ENCODE data around the gene CFD.
"Not testable (repeated sequence)": the region's sequence is repeated elsewhere in the genome, so short reads cannot be mapped to it uniquely, and the experiment has no call there.

The CFD gene

DNA sequence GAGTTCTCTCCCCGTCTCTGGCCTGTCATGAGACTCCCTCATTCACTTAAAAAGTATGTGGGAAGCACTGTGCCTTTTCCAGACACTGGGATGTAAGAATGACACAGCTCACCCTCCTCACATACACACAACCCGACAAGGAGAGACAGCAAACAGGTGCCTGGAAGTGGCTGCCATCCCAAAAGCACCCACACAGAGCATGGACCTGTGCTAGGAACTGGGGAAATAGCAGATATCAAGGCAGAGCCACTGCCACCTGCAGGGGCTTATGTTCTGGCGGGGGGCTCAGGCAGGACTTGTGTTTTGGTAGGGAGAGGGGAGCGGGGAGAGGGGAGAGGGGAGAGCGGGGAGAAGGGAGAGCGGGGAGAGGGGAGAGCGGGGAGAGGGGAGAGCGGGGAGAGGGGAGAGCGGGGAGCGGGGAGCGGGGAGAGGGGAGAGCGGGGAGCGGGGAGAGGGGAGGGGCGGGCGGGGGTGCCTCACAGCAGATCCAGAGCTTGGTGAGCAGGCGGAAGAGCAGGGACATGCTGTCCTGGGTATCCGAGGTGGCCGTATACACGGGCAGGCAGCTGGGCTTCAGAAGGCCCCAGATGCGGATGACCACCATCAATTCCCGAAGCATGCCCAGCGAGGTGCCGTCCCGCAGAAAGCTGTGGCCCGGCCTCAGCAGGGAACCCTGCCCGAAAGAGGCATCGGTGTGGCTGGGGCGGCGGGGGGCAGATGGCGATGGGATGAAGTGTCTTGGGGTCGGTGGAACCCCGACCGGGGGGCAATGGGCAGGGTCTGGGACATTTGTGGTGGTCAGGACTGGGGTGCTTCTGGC lies 12.2 kb downstream of the CFD start:
- no peak for DNase-seq (ENCODE audit: low spot score)

DNA sequence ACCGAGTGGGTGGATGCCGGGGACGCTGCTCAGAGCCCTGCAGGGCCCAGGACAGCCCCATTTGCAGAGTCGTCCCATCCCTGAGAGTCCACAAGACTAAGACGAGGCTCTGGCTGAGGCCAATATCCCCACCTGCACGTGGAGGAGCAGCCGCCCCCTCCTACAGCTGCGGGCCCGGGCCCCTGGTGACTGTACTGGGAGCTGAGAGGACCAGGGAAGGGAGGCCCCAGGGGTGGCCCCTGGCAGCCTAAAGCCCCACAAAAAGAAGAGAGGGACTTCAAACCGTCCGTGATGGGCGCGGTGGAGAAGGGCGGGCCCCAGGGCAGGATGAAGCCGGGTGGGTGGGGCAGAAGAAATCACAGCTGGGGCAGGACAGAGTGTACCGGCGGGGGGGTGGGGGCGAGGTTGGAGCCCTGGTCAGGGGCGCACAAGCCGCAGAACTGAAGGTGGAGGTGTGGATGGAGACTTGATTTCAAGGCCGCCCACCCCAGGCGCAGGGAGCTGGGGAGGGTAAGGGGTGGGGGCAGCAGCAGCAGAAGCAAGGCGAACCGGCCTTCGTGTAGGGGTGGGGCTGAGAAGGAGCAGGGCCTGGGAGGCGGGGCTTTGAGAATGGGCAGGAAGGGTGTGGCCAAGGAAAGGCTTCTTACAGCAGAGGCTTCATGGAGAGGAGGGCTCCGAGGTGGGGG lies 12.9 kb downstream of the CFD start:
- DNase-seq (ENCODE audit: low spot score): no peak

DNA sequence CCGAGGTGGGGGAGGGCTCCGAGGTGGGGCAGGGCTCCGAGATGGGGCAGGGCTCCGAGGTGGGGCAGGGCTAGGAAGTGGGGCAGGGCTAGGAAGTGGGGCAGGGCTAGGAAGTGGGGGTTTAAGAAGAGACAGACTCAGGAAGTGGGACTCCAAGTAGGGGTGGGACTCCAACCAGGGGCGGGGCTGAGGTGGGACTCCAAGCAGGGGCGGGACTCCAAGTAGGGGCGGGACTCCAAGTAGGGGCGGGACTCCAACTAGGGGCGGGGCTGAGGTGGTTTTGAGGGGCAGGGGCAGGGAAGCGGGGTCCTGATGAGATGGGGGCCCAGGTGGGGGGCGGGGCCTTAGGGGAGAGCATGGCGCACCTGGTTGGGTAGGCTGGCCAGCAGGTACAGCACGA lies 13.6 kb downstream of the CFD start:
- DNase-seq (ENCODE audit: low spot score): no peak

DNA sequence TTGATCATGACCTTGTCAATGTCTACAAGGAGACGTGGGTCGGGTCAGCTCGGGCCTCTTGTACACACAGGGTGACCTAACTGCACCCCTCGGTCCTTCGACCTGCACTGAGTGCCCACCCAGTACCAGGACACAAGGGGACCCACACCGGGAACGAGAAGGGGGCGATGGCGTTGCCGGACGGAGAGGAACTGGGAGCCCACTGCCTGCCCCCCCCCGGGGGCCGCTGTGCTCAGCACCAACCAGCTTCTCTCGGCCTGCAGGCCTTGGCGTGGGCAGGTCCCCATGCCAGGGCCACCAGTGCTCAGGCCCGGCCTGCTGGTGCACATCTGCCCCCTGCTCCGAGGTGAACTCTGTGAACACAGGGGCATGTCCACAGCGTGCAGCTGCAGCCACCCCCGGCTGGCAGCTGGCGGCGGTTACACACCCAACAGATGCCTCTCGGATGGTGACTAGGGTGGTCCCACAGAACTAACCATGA lies 14.1 kb downstream of the CFD start:
- no peak for DNase-seq (ENCODE audit: low spot score)

DNA sequence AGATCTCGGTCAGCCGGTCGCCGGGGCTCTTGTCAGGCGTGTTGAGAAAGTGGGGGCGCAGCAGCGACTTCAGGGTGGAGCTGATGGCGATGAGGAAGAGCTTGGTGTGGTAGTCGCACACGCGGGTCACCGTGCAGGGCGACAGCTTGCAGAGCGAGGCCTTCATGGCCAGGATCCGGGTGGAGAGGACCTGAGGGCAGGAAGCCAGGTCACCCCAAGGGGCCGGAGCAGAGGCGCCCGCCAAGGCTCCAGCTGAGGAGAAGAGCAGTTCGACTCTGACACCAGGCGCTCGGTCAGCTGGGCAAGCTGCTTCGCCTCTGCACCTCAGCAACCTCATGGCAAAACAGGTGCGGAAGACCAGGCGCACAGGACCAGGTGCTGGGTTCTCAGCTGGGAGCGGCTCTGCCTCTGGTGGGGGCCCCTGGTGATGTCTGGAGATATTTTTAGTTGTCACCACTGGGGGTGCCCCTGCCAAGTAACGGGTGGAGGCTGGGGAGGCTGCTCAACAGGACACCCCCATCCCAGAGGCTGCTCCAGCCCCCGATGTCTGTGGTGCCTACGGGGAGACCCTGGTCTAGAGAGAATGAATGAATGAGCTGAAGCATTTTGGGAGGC lies 15.9 kb downstream of the CFD start:
- no peak for DNase-seq (ENCODE audit: low spot score)

DNA sequence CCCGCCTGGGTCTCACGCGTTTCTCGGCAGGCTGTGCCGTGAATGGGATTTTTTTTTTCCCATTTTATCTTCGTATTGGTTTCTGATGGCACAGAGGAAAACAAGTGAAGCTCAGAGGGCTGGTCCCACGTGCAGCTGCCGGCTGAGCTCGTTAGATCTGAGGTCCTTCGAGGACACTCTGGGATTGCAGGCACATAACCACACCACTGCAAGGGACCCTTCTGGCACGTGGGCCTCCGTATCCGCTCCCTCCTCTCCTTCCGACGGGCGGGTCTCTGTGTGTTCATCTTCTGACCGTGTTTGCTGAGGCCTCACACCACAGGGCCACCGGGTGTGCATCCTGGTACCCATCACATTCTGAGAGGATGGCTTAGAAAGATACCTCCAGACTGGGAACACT lies 16.6 kb downstream of the CFD start:
- DNase-seq (ENCODE audit: low spot score): no peak

DNA sequence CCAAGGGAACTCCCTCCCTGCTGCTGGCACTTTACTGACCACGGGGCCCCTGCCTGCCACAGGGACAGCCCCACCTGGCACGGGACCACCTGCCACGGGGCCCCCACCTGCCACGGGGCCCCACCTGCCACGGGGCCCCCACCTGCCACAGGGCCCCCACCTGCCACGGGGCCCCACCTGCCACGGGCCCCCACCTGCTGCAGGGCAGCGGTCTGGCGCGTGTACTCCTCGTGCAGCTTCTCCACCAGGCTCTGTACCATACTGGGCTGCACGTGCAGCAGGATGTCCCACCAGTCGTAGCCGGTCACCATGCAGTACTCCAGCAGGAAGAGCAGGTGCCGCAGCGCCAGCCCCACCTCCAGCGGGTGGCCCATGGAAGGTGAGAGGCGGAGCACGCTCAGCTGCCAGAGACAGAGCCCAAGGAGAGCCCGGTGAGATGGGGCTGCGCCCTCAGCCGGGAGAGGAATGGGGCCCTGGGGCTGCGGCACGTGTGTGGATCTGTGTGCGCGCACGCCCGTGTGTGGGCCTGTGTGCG lies 17.4 kb downstream of the CFD start:
- DNase-seq (ENCODE audit: low spot score): no peak

DNA sequence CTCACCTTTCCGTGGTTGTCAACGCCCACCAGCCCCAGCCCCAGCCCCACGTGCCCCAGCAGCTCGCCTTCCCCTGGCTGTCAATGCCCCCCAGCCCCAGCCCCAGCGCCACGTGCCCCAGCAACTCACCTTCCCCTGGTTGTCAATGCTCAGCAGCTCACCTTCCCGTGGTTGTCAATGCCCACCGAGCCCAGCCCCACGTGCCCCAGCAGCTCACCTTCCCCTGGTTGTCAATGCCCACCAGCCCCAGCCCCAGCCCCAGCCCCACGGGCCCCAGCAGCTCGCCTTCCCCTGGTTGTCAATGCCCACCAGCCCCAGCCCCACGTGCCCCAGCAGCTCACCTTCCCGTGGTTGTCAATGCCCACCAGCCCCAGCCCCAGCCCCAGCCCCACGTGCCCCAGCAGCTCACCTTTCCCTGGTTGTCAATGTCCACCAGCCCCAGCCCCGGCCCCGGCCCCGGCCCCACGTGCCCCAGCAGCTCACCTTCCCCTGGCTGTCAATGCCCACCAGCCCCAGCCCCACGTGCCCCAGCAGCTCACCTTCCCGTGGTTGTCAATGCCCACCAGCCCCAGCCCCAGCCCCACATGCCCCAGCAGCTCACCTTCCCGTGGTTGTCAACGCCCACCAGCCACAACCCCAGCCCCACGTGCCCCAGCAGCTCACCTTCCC lies 18.7 kb downstream of the CFD start:
- not testable (repeated sequence) for DNase-seq (ENCODE audit: low spot score)

DNA sequence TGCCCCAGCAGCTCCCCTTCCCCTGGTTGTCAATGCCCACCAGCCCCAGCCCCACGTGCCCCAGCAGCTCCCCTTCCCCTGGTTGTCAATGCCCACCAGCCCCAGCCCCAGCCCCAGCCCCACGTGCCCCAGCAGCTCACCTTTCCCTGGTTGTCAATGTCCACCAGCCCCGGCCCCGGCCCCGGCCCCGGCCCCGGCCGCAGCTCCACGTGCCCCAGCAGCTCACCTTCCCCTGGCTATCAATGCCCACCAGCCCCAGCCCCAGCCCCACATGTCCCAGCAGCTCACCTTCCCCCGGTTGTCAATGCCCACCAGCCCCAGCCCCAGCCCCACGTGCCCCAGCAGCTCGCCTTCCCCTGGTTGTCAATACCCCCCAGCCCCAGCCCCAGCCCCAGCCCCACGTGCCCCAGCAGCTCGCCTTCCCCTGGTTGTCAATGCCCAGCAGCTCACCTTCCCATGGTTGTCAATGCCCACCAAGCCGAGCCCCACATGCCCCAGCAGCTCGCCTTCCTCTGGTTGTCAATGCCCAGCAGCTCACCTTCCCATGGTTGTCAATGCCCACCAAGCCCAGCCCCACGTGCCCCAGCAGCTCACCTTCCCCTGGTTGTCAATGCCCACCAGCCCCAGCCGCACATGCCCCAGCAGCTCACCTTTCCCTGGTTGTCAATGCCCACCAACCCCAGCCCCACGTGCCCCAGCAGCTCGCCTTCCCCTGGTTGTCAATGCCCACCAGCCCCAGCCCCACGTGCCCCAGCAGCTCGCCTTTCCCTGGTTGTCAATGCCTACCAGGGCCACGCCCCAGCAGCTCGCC lies 19.5 kb downstream of the CFD start:
- not testable (repeated sequence) for DNase-seq (ENCODE audit: low spot score)

DNA sequence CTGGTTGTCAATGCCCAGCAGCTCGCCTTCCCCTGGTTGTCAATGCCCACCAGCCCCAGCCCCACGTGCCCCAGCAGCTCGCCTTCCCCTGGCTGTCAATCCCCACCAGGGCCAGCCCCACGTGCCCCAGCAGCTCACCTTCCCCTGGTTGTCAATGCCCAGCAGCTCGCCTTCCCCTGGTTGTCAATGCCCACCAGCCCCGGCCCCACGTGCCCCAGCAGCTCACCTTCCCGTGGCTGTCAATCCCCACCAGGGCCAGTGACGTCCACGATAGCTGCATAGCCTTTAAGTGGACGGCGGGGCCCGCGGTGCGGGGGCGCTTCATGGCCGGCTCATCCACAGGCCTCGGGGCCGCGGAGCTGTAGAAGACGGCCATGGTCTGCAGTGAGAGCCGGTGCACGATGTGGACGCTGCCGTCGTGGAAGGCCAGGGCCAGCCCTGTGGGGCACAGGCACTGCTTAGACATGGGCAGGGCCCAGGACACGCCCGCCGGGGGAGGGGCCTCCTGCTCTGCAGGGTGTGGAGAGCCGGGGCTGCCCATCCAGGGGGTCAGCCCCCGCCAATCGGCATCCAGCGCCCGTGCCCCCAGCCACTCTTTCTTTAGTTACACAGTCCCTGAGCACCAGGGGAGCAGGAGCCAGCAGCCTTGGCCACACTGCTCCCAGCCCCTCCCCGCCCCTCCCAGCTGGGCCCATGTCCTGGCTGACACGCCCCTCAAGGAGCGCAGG lies 20.4 kb downstream of the CFD start:
- no peak for DNase-seq (ENCODE audit: low spot score)

DNA sequence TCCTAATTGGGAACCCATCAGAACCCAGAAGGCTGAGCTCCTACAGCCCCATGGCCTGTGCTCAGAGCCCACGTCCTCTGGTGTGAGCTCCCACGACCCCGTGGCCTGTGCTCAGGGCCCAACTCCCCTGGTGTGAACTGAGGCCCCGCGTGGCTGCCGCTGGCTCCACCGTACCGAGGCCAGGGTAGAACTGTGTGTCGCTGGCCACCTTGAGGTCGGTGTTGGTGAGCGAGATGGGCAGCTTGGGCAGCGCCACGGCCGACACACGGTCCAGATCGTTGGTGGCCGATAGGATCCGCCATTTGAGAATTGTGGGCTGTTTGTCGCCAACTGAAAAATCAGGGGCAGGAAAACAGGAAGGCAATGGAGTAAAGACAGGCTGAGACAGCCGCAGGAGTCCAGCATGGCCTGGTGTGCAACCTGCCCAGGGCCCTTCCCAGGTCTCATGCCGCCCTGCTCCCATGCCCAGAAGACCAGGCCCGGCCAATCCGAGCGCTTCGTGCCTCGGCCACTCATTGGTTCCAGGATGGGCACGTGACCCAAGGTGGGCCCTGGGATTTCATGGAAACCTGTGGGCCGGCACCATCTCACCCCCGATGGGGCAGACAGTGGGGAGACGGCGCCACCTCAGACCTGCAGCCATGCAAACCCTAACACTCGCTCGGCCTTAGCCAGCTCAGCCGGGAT lies 22.1 kb downstream of the CFD start:
- no peak for DNase-seq (ENCODE audit: low spot score)

DNA sequence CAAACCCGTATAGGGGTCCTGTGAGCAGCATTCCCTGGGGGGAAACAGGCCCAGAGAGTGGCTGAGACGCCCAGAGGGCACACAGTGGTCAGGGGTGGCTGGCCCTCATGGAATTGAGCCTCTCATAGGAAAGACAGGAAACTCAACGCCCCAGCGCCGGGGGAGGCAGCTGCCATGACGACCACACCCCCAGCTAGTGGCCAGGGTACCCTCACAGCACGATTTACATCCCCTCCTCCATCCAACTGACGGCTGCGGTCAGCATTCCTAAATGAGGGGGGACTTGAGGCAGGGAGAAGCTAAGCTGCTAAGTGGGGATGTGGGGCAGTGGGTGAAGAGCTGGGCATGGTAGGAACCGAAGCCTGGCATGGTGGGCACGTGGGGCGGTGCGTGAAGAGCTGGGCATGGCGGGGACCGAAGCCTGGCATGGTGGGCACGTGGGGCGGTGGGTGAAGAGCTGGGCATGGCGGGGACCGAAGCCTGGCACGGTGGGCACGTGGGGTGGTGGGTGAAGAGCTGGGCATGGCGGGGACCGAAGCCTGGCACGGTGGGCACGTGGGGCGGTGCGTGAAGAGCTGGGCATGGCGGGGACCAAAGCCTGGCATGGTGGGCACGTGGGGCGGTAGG lies 23.5 kb downstream of the CFD start:
- no peak for DNase-seq (ENCODE audit: low spot score)

DNA sequence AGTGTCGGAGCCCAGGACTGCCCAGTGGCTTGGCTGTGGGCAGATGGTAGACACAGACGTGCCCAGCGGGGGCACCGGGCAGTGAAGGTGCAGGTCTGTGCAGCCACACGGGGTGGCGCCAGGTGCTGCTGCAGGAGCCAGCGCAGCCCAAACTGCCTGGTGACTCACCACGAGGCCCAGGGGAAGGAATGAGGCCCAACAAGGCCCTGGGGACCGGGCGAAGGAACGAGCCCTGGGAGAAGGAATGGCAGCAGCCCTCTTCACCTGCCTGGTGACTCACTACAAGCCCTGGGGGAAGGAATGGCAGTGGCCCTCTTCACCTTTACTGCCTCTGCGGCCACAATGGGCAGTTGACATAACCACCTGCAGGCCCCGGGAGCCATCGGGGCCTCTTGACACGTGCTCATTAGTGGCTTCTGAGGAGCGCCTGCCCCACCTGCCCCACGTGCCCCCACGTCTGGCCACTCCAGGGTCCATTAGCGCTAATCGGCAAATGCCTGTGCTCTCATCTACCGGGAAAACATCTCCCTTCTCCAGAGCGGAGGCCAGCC lies 24.3 kb downstream of the CFD start:
- no peak for DNase-seq (ENCODE audit: low spot score)

DNA sequence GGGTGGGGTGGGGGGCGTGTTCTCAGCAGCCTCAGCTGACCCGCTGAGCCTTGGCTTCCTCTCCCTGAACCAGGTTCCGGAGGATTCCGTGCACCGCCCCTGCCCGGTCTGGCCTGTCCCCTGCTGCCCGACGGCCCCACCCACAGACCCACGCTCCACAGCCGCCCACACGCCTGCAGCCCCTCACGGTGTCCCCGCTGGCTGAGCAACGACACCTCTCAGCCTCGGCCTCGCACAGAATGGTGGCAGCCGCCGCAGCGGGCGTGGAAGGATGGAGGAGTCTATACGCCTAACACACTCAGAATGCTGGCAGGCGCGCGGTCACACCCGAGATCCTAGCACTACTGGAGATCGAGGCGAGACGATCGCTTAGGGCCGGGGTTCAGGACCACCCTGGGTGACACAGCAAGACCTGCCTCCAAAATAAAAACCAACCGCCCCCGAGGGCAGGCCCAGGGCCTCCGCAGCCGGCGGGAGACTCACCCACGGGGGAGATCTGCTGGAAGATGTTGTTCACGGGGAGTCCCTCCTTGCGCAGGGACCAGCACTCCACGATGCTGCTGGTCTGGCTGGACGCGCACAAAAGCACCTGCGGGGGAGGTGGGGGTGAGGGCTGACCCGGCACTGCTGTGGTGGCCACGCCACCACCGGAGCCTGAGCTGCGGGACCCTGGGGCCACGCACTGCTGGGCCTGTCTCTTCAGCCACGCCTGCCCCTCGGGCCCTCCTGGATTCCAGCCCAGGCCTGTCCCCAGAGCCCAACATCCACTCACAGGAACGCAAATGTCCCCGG lies 25.2 kb downstream of the CFD start:
- DNase-seq (ENCODE audit: low spot score): no peak

DNA sequence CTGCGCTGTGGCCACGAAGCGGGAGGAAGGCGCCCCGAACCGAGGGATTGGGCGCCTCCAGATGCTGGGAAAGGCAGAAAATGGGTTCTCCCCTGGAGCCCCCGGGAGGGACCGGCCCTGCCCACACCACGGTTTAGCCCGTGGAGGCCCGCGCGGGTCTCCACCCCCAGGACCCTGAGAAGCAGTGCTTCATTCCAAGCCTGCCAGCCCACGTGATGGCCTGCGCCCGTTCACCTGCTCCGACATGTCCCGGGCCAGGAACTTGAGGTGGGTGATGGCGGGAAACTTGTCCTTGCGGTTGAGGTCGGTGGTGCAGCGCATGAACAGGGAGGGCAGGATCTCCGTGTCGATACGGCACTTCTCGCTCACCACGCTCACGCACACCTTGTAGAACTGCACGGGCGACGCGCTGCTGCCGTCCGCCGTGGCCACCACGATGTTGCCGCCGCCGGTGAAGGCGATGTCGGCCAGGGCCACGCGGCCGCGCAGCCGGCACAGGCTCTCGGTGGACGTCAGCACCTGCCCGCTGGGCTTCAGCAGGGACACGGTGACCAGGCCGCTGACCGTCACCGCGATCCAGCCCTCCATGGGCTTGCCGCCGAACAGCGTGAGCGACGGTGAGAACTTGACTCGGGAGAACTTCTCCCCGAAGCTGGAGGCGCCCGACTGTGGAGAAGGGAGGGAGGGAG lies 26.2 kb downstream of the CFD start:
- DNase-seq (ENCODE audit: low spot score): no peak

DNA sequence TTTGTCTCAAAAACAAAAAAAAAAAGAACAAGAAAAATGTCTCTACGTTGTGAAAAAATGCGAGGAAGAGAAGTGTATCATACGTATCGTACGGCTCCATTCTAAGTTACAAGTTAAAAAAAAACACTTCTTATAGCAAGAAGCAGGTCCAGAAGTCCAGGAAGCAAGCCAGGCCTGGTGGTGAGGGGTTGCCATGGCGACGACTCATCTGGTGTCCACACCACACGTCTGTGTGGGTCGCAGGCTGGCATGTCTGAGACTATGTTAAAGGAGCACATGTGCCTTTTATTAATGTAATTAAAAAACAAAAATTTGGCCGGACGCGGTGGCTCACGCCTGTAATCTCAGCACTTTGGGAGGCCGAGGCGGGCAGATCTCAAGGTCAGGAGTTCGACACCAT lies 27.6 kb downstream of the CFD start:
- DNase-seq (ENCODE audit: low spot score): no peak

DNA sequence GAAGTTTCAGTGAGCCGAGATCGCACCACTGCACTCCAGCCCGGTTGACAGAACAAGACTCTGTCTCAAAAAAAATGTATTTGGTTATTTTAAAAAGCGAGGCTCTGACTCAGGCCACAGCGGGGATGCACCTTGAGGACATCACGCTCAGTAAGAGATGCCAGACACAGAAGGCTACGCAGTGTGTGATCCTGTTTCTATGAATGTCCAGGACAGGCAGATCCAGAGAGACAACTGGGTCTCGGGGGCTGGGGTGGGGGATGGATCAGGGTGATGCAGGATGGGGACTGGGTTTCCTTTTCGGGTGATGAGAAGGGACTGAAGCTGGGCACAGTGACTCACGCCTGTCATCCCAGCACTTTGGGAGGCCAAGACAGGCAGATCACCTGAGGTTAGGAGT lies 28.1 kb downstream of the CFD start:
- no peak for DNase-seq (ENCODE audit: low spot score)

Data from left forelimb (tissue), 1 donor.